HG03342 (cell line): ENCODE data around the gene CTH.
A peak's percentile ranks its signal among the peaks of the same experiment; 100 is the strongest.
"Not testable (repeated sequence)": the region's sequence is repeated elsewhere in the genome, so short reads cannot be mapped to it uniquely, and the experiment has no call there.

Experiments used
- ATAC-seq: cut with Tn5 transposase; IDR thresholded peaks from one replicate; pipeline ENCODE4 v1.9.1; 2021; ENCODE audit warnings: mild to moderate bottlenecking, moderate library complexity; ENCODE audit not compliant: unreplicated experiment

CTH gene

GRCh38 chr1:70405780-70406416 lies 5.2 kb upstream of the CTH start:
- ATAC-seq = no peak

- no peak for ATAC-seq
Measured at GRCh38 chr1:70409136-70409535, 1.9 kb upstream of the CTH start.

- ATAC-seq = no peak
Measured at GRCh38 chr1:70411360-70411844, 334 bp downstream of the CTH start.

- ATAC-seq = peak; percentile 19
Measured at GRCh38 chr1:70415882-70416281, 4.8 kb downstream of the CTH start.

- not testable (repeated sequence) for ATAC-seq
Measured at GRCh38 chr1:70418973-70419734, 8.1 kb downstream of the CTH start.

GRCh38 chr1:70420320-70420719 lies 9.3 kb downstream of the CTH start:
- no peak for ATAC-seq

- ATAC-seq = no peak
Measured at GRCh38 chr1:70426154-70427131, 15.4 kb downstream of the CTH start.

- ATAC-seq = no peak
Measured at GRCh38 chr1:70427976-70428375, 16.9 kb downstream of the CTH start.

GRCh38 chr1:70429219-70429618 lies 18.2 kb downstream of the CTH start:
- ATAC-seq = no peak

GRCh38 chr1:70429757-70430156 lies 18.7 kb downstream of the CTH start:
- no peak for ATAC-seq

GRCh38 chr1:70431317-70431716 lies 20.2 kb downstream of the CTH start:
- no peak for ATAC-seq

- no peak for ATAC-seq
Measured at GRCh38 chr1:70431874-70432273, 20.8 kb downstream of the CTH start.

- no peak for ATAC-seq
Measured at GRCh38 chr1:70434253-70434859, 23.3 kb downstream of the CTH start.

GRCh38 chr1:70436622-70437251 lies 25.7 kb downstream of the CTH start:
- no peak for ATAC-seq

- ATAC-seq = no peak
Measured at GRCh38 chr1:70438529-70438928, 27.5 kb downstream of the CTH start.

- no peak for ATAC-seq
Measured at GRCh38 chr1:70440642-70441391, 29.7 kb downstream of the CTH start.

GRCh38 chr1:70441392-70442035 lies 30.4 kb downstream of the CTH start:
- ATAC-seq = no peak

- no peak for ATAC-seq
Measured at GRCh38 chr1:70442490-70442889, 31.4 kb downstream of the CTH start.

- ATAC-seq = no peak
Measured at GRCh38 chr1:70443739-70444138, 32.7 kb downstream of the CTH start.
